Endometrium (tissue), 2 donors: ENCODE results near the gene EBF3.

Source experiments
- FAIRE-seq: peaks from 2 replicates; lab custom pipeline; 2012; peaks lifted over from hg19 to GRCh38; lab: Jason Lieb, UNC
- donor health status: control.
- donor health status: control.

Gene EBF3

DNA sequence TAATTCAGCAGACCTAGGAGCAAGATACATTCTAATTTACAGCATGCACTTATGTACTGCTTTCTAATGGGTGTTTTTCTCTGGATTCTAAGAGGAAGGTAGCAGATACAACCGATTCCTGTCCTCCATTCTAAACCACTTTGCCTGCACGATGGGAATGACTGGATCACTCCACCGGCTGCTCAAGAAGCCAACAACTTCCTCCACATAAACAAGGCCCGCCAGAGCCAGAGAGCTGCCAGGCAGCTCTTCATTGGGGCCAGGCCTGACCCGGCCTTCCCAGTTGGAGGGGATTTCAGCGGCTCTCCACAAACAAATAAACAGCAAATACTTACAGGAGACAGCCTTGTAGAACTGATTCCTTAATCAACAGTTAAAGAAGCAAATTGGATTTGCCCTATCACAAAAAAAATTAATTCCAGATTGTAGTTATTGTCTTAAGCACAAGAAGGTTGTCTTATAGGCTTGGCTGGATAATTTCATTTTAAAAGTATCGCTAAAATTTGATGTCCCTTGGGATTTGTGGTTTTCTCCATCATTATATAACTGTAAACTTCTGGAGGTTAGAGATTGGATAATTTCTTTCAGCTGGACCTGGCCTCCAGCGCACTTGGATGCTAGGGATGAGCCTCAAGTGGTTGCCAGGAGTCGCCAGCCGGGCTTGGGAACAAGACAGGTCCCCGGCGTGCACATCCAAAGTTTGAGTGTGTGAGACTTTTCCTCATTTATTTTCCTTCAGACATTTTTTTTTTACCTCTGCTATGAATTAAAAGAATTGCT is 20.9 kb downstream of the EBF3 start:
- no peak for FAIRE-seq

DNA sequence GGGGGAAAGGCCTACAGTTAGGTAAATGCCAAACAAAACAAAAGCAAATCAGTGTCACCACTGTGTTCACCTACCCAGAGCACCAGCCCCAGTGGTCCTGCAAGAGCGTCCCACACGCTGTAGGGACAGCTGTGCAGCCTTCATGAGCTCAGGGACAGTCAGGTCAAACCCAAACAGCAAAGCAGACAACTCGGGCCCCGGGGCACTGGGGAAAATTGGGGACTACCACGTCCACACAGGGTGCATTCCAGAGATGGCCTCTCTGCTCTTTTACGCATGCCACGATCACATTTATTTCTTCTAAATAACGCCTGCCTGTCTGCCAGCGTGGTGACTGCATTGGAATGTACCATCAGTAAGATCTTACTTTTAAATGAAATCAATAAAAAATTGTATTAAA is 21.7 kb downstream of the EBF3 start:
- FAIRE-seq, result no peak

DNA sequence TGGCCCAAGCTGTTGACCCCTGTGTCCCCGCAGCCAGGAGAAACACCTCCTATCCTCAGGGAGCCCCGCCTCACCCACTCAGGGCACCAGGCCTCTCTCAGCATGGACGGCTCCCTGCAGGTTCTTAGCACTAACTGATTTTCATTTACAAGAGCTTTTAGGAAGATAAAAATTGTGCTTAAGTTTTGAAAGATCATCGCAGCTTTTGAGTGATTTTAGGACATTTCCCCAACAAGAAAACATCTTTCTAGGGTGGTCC is 22.1 kb downstream of the EBF3 start:
- no peak for FAIRE-seq

DNA sequence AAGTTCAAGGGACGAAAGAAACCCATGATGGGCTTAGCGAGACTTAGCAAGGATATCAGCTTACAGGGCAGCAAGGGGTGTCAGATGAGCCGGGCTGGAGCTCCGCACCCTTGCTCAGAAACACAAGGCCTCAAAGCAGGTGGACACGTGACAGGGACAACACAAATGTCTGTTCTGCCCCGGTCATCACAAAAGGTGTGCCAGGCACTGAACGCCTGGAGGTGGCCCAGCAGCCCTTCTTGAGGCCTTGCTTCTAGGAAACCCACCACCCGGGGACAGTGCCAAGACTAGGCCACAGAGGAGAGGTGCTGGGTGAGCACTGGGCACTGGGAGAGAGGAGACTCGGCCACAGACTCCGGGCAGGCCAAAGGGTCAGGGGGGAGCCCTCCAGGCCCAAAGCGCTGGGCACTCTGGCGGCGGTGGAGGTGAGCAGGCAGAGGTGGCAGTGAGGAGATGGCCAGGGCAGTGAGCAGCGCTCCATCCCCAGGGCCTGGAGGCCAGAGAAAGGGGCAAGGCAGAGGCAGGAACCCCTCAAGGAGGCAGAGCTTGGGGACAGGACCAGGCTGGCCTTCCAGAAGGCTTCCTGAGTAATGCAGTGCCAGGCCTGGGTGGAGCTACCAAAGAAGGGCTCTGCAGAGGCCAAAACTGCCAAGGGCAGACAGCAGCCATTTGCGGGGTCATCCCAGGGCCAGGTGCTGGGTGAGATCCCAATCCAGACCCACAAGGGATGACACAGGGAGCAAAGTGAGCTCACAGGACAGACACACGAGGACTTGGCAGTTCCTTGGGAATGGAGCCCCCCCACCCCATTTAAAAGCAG is 22.7 kb downstream of the EBF3 start:
- FAIRE-seq, result no peak

DNA sequence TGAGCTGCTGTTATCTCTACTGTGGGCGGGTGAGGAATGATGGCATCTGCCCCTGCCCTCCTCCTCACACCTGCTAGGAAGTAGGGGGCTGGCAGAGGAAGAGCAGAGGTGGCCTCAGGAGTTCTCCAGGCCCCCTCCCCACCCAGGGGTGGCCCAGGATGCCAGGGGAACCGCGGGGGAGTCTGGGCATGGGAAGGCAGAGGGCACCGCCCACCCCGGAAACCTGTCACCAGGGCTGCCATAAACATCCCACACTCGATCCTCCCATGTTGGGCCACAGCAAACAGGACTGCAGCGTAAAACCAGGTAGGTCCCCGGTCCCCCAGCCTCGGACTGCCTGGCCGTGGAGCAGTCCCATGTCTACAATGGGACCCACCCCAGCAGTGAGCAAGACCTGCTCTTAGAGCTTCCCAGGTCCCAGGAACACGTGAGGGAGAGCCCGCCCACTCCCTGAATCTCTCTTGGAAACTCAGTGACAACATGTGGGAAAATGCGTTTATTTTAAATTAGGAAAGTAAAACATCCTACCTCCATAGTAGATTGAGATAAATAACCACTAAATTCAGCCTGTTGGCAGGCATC is 23.4 kb downstream of the EBF3 start:
- FAIRE-seq, result no peak

DNA sequence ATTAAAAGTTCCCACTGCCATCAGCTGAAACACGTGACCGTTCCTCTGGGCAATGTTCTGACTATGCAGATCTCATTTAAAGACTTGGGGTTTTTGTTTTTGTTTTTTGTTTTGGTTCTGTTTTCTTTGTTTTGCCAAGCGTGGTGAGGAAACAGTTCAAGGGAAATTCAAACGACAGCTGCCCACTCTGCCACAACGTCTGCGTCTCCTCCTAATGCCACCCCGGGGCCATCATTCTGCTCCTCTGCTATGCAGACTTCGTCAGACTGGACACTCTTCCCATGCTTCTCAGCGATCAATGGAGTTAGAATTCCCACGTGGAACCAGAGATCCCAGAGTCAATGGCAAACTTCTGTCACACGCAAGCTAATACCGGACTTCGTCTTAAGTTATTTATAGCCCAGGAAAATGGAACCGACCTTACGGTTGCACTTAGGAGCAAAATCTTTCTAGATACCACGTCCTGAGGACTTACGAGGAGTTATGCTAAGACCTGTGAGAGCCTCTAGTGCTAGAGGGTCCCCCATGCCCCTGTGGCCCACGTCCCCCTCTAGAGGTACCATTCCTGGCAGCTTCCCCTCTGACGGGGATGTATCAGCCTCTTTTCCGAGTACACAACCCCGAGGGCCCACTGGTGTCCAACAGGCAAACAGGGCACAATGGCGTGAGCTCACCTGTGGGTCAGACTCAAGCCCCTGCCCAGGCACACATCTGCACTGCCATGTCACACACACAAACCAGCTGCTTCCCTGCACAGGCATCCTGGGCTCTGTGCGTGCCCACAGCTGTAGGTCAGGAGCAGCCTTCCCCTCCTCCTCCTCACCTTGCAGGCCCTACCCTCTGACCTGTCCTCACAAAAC is 24.4 kb downstream of the EBF3 start:
- FAIRE-seq, result no peak

DNA sequence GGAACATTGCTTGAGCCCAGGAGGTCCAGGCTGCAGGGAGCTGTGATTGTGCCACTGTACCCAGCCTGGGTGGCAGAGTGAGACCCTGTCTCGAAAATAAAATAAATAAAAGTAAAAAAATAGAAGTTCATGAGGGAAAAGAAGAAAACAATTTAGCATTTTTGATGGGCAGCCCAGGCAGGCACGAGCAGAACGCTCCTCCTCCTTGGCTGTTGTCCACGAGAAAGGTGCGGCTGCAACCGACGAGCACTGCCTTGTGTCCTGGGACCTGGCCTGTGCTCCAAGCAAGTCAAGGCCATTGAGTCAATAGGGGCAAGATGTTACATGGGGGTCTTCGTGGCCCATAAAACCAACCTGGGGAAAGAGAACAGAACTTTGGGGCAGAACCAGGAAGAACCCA is 25.6 kb downstream of the EBF3 start:
- FAIRE-seq, result no peak

DNA sequence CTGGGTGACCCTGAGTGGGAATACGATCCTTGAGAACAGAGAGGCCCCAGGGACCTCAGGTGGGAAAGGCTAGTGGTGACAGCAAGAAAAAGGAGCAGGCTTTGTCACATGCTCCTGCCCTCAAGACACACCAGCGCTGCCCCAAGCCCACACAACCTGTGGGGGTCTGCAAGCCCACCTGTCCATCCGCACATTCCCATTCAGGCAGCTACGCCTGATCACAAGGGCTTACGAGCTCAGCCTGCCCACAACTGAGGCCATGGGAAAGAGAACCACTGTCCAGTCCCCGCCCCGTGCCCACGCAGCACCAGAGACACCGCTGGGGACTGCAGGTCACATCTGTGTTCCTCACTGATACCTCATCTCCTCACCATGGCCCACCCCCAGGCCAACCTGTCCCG is 26.7 kb downstream of the EBF3 start:
- no peak for FAIRE-seq

DNA sequence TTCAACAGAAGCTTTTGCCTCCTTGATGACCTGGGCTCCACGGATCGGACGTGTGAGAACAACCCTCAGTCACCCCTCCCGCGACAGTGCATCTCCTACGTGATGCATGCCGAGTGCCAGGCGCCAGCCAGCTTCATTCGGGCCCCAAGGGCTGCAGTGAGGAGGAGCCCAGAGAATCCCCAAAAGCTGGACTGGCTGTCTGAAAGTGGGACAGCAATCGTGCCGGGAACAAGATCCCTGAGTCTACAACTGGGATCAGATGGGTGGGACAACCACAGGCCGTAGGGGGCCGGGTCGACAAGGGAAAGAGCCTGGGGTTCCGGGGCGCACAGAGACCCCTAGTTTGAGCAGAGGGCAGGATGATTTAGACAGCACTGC is 27.2 kb downstream of the EBF3 start:
- FAIRE-seq, result no peak

DNA sequence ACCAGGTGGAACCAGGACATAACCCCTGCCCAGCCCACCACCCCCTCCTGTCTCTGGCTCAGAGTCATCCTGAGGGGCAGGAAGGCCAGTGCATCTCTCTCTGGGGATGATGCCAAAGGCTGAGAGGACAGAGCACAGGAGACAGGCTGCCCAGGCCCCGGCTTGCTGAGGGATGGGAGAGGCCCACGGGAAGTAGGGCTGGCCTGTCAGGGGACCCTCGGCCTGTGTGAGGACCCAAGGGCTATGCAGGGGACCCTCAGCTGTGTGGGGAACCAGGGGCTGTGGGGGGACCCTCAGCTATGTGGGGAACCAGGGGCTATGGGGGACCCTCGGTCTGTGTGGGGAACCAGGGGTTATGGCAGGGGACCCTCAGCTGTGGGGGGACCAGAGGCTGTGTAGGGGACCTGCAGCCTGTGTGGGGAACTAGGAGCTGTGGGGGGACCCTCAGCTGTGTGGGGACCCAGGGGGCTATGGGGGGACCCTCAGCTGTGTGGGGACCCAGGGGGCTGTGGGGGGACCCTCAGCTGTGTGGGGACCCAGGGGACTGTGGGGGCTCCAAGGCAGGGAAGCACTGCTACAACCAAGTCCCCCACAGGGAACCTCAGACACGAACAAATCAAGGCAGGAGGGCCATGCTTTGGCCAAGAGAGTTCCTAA is 27.7 kb downstream of the EBF3 start:
- no peak for FAIRE-seq

DNA sequence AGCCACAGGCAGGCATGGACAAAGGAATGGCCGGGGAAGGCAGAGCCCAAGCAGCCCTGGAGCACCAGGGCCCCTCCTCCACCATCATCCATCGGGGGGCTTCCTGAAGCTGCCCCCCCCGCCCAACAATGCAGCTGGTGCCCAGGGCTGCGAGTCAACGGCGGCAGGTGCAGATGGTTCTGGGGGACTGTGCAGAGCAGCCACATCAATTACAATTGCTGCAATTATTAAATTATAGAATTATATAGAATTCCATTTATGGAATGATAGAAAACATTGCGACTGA is 28.3 kb downstream of the EBF3 start:
- no peak for FAIRE-seq

DNA sequence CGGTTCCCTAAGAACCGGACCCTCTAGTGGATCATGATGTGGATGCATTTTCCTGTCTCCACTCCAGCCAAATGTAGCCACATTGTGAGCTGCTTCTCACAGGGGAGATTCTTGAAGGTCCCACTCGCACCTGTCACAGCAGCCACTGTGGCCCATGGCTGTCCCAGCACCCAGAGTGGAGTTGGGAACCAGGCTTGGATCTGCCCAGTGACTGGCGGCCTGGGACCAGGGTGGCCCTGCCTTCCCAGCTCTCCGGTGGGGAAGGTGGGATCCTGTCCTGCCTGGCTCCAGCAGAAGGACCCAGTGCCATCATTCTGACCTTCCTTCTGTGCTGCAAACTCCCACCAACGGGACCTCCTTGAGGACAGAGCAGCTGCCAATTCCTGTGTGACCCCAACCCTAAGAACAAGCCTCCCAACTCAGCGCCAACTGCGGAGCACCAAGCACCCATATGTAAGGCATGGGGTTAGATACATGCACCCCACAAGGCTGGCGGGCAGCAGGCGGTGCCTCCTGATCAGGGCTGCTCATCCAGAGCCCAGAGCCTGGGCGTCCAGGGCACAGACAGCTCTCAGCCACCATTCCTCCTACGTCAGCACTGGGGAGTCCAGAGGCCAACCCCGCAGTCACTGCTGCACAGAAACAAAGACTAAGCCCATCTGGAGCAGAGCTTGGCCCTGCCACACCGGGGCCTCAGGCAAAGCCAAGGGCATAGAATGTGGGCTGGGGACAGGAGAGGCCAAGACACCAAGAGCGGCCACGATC is 28.8 kb downstream of the EBF3 start:
- FAIRE-seq, result no peak

DNA sequence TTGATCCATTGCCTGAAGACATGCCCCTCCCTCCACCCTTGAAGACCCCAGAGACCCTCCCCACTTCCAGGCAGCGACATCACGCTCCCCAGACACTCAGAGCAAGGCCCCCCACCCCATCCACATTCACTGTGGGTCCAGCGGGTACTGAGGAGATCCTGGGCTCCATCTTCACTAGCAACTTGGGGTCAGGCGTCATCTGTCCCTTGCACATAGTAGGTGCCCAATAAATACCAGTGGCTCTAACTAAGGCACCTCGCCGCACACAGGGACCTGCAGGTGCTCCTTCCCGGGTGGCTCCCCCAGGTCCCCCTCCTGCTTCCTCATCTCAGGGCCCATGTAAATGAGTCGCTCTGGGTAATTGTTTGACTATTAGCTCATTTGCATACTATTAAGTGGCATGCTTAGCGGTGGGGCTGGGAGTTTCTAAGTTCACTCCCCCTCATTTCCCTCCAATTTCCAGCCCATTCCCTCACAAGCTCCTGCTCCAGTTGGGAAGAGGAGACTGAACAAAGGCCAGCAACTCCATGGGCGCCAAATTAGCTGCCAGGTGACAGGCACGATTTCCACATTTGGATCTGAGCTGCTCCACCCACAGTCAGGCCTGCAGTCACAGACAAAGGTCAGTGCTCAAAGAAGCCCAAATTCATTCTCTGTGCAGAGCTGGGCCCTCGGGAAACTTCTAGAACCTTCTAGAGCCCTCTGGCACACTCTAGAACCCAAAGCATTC is 29.7 kb downstream of the EBF3 start:
- no peak for FAIRE-seq

DNA sequence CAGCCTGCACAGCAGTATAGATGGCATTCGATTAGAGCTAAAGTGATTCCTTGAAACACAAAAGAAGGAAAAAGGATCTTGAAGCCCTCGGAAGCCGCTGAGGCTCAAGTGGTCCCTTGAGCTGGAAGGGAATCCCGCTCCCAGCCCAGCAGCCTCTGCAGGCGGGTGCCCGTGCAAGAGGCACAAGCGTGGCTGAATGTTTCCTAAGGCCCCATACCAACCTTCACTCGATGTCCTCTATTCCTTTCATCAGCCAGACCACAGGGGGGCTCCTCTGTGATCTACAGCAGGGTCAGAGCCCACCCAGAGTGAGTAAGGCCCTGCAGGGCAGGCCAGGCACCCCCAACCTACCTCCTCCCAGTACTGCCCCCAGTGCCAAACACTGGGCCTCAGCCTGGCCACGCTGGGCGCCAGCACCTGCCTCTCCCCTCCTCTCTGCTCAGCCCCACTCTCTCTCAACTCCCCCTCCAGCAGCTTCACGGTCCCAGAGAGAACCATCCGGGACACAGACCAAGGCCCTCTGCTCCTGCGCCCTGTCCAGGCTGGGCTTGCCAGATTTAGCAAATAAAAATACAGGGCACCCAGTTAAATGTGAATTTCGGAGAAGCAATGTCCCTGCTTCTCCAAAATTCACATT is 30.5 kb downstream of the EBF3 start:
- no peak for FAIRE-seq

DNA sequence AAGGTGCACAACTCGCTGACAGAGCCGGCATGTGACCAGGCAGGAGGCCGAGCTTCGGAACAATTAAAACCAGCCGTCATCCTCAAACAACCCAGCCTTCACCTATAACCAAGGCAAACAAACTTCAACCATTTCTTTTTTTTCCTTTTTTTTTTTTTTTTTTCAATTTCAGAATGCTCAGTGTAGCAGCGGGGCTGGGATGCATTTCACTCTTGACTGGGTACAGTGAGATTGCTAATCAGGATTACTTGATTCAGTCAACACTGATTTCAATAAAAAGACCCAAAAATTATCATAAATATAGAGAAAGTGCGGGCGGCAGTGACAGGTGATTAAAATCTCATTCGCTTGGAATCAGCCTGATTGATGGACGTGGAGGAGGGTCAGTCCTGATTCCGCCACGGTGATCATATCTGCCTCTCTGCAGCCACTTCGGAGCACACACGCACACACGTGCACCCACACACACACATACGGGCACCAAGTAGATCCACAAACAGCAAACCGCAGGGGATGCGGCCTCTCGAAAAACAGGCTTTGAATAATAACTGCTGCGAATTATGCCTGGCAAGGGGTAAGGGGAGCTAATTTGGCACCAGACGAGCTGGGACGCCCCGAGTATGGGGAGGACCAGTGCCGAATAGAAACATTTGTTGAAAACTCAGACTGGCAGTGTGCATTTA is 31.2 kb downstream of the EBF3 start:
- FAIRE-seq, result no peak

DNA sequence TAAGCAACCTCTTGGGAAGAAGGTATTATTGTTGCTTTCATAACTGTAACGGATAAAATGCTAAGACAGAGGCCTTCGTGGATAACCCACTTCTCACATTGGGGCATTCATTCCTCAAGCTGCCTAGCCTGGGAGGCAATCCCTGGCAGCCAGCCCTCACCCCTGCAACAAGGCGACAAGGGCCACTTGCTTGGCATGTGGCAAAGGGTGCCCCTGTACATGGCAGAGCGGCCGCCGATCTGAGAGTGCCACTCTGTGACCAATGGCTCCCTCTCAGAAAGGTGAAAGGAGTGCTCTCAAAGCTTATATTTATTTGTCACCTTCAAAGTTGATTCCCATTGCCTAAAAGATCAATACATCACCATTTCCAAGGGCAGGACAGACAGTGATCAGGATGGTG is 31.9 kb downstream of the EBF3 start:
- no peak for FAIRE-seq

DNA sequence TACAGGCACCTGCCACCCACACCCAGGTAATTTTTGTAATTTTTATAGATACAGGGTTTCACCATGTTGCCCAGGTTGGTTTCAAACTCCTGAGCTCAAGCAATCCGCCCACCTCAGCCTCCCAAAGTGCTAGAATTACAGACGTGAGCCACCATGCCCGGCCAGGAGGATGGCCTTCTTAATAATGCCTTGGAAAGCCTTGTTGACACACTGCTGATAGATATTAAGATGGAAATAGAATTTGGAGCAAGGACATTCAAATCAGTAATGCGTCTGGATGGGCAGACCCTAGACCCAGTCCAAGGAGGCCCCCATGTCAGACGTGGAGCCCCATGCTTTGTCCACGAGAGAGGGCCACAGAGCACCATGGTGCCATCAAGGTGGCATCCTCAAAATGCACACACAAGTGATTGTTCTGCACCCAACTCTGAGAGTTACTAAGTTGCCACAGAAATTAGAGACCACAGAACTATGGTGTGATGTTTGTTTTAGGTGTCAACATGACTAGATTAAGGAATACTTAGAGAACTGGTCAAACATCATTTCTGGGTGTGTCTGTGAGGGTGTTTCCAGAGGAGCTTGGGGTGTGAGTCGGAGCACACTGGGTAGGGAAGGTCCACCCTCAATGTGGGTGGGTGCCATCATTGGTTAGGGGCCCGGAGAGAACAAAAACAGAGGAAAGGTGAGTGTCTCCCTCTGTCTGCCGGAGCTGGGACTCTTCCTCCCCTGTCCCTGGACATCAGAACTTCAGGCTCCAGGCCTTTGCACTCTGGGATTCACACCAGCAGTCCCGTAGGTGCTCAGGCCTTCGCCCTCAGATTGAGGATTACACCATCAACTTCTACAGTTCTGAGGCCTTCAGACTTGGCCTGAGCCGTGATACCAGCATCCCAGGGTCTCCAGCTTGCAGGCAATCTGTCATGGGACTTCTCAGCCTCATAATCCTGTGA is 34.5 kb downstream of the EBF3 start:
- no peak for FAIRE-seq

DNA sequence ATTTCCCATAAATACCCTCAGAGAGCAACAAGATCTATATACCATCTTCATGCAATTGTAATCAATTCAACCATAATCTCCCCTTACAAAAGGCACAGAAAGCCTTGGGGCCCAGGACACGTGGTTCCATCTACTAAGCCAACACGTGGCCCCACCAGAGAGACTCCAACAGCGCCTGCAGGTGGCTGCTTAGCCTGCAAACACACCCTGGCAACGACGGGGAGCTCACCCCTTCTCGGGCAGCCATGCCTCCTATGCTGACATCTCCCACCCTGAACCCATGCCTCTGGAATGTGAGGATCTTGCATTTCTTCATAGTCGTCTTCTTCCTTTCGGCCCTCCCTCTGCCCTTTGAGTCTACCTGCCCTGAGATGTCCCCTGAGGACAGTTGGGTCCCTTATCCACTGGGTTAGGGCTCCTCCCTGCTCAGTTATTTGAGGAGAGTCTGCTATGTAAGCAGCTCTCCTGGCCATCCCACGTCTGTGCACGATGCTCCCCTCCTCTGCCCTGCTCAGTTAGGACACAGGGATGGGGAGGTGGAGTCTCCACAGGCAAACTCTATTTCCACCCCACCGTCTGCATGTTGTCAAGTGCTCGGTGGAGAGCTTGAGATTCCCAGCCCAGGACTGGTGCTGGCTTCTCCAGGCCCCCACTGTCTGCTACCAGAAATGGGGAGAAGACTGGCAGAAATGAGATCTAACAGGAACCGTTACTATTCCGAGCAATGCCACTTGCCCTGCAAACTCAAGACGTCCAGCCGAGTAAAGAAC is 36.5 kb downstream of the EBF3 start:
- FAIRE-seq, result no peak
